GM23248 (cell line): ENCODE data around the gene CEACAM3.

Source experiments
- EZH2 ChIP-seq: fragments of 200-600 bp; sonication (generic); IDR thresholded peaks from 2 replicates; pipeline ENCODE4 v1.6.1; 2018; ENCODE audit warnings: antibody characterized with exemption, mild to moderate bottlenecking; ENCODE audit not compliant: insufficient read depth, poor library complexity, severe bottlenecking
- EZH2phosphoT487 ChIP-seq: fragments of 200-600 bp; sonication (generic); IDR thresholded peaks from 2 replicates; pipeline ENCODE4 v1.6.1; 2018; ENCODE audit warnings: antibody characterized with exemption, moderate library complexity, mild to moderate bottlenecking, low read depth; ENCODE audit not compliant: insufficient read depth

GRCh38 chr19:41776700-41777099 lies 19.7 kb upstream of the CEACAM3 start:
- TF ChIP-seq EZH2phosphoT487 (no peak), EZH2 (no peak)
